Transverse colon (tissue), 4 donors: Measurements from ENCODE around the gene PKP2.

Source experiments
- CTCF ChIP-seq, 5 experiments: fragments of 200-600 bp in 3 of 5; fragments of 450-650 bp in 2 of 5; sonication (generic) in 3 of 5; IDR thresholded peaks; 1 replicate in 2 of 5; 2 replicates in 3 of 5; pipeline ENCODE4 v1.5.1; 2016 to 2017; ENCODE audit warnings: antibody characterized with exemption in 5 of 5, inconsistent platforms in 3 of 5, mild to moderate bottlenecking in 2 of 5, moderate library complexity in 1 of 5
- EP300 ChIP-seq: sonication (generic); formaldehyde crosslinking; IDR thresholded peaks from one replicate; pipeline ENCODE4 v1.6.1; 2017; ENCODE audit warnings: antibody characterized with exemption, low read depth
- POLR2A ChIP-seq: fragments of 450-650 bp; IDR thresholded peaks from one replicate; pipeline ENCODE4 v1.6.1; 2016; ENCODE audit warnings: antibody characterized with exemption, mild to moderate bottlenecking, moderate library complexity
- POLR2AphosphoS5 ChIP-seq, 3 donors: sonication (generic); formaldehyde crosslinking; IDR thresholded peaks; one replicate each; pipeline ENCODE4 v1.6.1; 2016; ENCODE audit warnings: antibody characterized with exemption in 3 of 3

DNA sequence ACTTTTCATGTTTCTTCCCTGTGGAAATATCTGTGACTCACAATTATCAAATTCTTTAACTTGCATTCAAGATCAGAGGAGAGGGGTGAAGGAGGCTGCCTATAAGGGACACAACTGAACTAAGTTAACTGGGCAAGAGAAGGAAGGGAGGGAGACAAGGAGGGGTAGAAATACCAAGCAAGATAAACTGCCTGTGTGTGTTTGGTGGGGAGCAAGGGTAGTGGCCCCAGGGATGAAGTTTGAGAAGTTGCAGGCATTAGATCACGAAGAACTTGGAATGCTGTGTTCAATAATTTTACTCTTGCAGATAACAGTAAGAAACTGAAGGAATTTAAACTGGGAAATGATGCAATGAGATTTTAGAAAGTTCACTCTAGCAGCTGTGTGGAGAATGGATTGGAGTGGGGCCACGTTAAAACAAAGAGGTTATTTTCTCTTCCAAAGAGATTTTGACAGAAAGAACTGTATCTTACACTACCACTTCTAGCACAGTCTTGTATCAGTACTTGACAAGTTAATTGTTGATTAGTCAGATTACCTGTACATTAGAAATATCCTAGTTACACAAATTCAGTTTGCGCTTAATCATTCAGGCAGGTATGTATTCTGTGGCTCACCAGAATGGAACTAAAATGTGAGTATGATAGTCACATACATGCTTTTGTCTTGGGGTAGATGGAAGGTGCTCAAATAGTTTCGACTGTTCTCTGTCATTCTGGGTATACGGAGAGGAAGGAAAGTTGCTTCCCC, 7.4 kb downstream of the PKP2 start:
- TF ChIP-seq CTCF (IDR thresholded peaks at IDR 0.05) (no peak), POLR2A (no peak), POLR2AphosphoS5 (IDR thresholded peaks at IDR 0.05) (no peak), EP300 (no peak)
